Spleen (tissue), 7 donors: ENCODE data around the gene DNPH1.

Experiments used
- CTCF ChIP-seq, 11 experiments: fragments of 200-600 bp in 7 of 11; fragments of 450-650 bp in 4 of 11; sonication (generic) in 4 of 11; IDR thresholded peaks in 8 of 11; conservative IDR thresholded peaks in 3 of 11; 1 replicate in 7 of 11; 2 replicates in 4 of 11; pipeline versions ENCODE4 v1.4.0 to v1.8.0; 2016 to 2021; ENCODE audit warnings: antibody characterized with exemption in 11 of 11, inconsistent platforms in 4 of 11, mild to moderate bottlenecking in 1 of 11
- POLR2A ChIP-seq, 3 donors: fragments of 450-650 bp; IDR thresholded peaks; one replicate each; pipeline ENCODE4 v1.5.1; 2017; ENCODE audit warnings: antibody characterized with exemption in 3 of 3, mild to moderate bottlenecking in 1 of 3
- POLR2AphosphoS5 ChIP-seq, 3 donors: sonication (generic); formaldehyde crosslinking; IDR thresholded peaks; one replicate each; pipeline ENCODE4 v1.5.1; 2017; ENCODE audit warnings: antibody characterized with exemption in 3 of 3
- donor health status: DM: no; HTN: no; CAD: no; lungs with moderate emphysema.
- donor health status: DM: no; HTN: no; CAD: no.
- donor health status: DM: no; HTN: no; CAD: no.

GRCh38 chr6:43235841-43236240 lies 6.6 kb upstream of the DNPH1 start:
- no peak for TF ChIP-seq CTCF (IDR thresholded peaks at IDR 0.05 in 8 of 11, conservative IDR thresholded peaks at IDR 0.05 in 3 of 11)
- no peak for TF ChIP-seq POLR2AphosphoS5 (IDR thresholded peaks at IDR 0.05)
- TF ChIP-seq POLR2A (IDR thresholded peaks at IDR 0.05) = no peak
